H9 (cell line): ENCODE results near the gene ZNF283. TPM values are rescaled to one million over a fixed set of nuclear protein-coding genes. Genes with fewer than 3 reads are reported as not detected.

ENCODE experiments used
- DNase-seq: peaks from one replicate; pipeline ENCODE4 v3.0.0-alpha.2; 2017
- H2AFZ ChIP-seq: one replicate; pipeline ENCODE4 v1.6.1; 2013; ENCODE audit warnings: mild to moderate bottlenecking, low read length, control low read depth, moderate library complexity
- H2AK5ac ChIP-seq: 2 replicates; pipeline ENCODE4 v1.6.1; 2013; ENCODE audit warnings: low read length, control low read depth, mixed read lengths; ENCODE audit not compliant: insufficient read length
- H2BK120ac ChIP-seq: one replicate; pipeline ENCODE4 v1.6.1; 2013; ENCODE audit warnings: low read depth, mild to moderate bottlenecking, low read length, control low read depth, inconsistent platforms; ENCODE audit not compliant: poor library complexity, severe bottlenecking
- H2BK12ac ChIP-seq: 2 replicates; pipeline ENCODE4 v1.6.1; 2013; ENCODE audit warnings: low read length, control low read depth, mixed read lengths, low read depth; ENCODE audit not compliant: insufficient read length
- H2BK15ac ChIP-seq: 2 replicates; pipeline ENCODE4 v1.6.1; 2013; ENCODE audit warnings: low read depth, low read length, control low read depth
- H2BK20ac ChIP-seq: one replicate; pipeline ENCODE4 v1.6.1; 2013; ENCODE audit warnings: low read depth, mild to moderate bottlenecking, low read length, control low read depth, inconsistent platforms; ENCODE audit not compliant: poor library complexity, severe bottlenecking
- H2BK5ac ChIP-seq: 2 replicates; pipeline ENCODE4 v1.6.1; 2013; ENCODE audit warnings: low read length, control low read depth, mixed read lengths; ENCODE audit not compliant: insufficient read length
- H3K14ac ChIP-seq: 2 replicates; pipeline ENCODE4 v1.6.1; 2013; ENCODE audit warnings: low read length, control low read depth; ENCODE audit not compliant: insufficient read depth
- H3K18ac ChIP-seq: 2 replicates; pipeline ENCODE4 v1.6.1; 2013; ENCODE audit warnings: low read depth, mild to moderate bottlenecking, mixed read lengths, low read length, control low read depth; ENCODE audit not compliant: insufficient read length
- H3K23ac ChIP-seq: 2 replicates; pipeline ENCODE4 v1.6.1; 2013; ENCODE audit warnings: low read length, control low read depth, mixed read lengths, low read depth; ENCODE audit not compliant: insufficient read length
- H3K23me2 ChIP-seq: 2 replicates; pipeline ENCODE4 v1.6.1; 2013; ENCODE audit warnings: low read depth, mild to moderate bottlenecking, mixed read lengths, low read length, control low read depth; ENCODE audit not compliant: insufficient read length, poor library complexity, severe bottlenecking
- H3K27ac ChIP-seq: 2 replicates; pipeline ENCODE4 v1.5.1; 2013; ENCODE audit warnings: low read length, control low read depth, mixed read lengths, low read depth; ENCODE audit not compliant: insufficient read length
- H3K27me3 ChIP-seq: 2 replicates; pipeline ENCODE4 v1.6.1; 2013; ENCODE audit warnings: low read length, control low read depth, inconsistent platforms; ENCODE audit not compliant: insufficient read depth
- H3K4ac ChIP-seq: 2 replicates; pipeline ENCODE4 v1.6.1; 2013; ENCODE audit warnings: low read depth, mild to moderate bottlenecking, control low read depth, inconsistent platforms, low read length, moderate library complexity
- H3K4me1 ChIP-seq: 2 replicates; pipeline ENCODE4 v1.6.1; 2013; ENCODE audit warnings: low read length, control low read depth, inconsistent platforms; ENCODE audit not compliant: insufficient read depth
- H3K4me2 ChIP-seq: 2 replicates; pipeline ENCODE4 v1.6.1; 2013; ENCODE audit warnings: low read length, control low read depth, mixed read lengths; ENCODE audit not compliant: insufficient read length, insufficient read depth
- H3K56ac ChIP-seq: 2 replicates; pipeline ENCODE4 v1.6.1; 2013; ENCODE audit warnings: low read depth, mild to moderate bottlenecking, mixed read lengths, low read length, control low read depth; ENCODE audit not compliant: insufficient read length
- H3K79me1 ChIP-seq: 2 replicates; pipeline ENCODE4 v1.6.1; 2013; ENCODE audit warnings: low read depth, mild to moderate bottlenecking, moderate library complexity, low read length, control low read depth, inconsistent platforms; ENCODE audit not compliant: insufficient read depth, poor library complexity, severe bottlenecking
- H3K79me2 ChIP-seq: 2 replicates; pipeline ENCODE4 v1.6.1; 2013; ENCODE audit warnings: low read length, control low read depth, inconsistent platforms; ENCODE audit not compliant: insufficient read depth
- H3K9ac ChIP-seq: 2 replicates; pipeline ENCODE4 v1.6.1; 2013; ENCODE audit warnings: low read length, control low read depth, mixed read lengths; ENCODE audit not compliant: insufficient read length; ENCODE audit errors: extremely low read depth
- H3K9me3 ChIP-seq: one replicate; pipeline ENCODE4 v1.6.1; 2013; ENCODE audit warnings: low read depth, low read length, inconsistent platforms; ENCODE audit not compliant: control insufficient read depth
- H3T11ph ChIP-seq: one replicate; pipeline ENCODE4 v1.6.1; 2013; ENCODE audit warnings: mild to moderate bottlenecking, low read length, control low read depth, inconsistent platforms
- H4K20me1 ChIP-seq: one replicate; pipeline ENCODE4 v1.6.1; 2013; ENCODE audit not compliant: control insufficient read depth, insufficient read length, insufficient read depth
- H4K5ac ChIP-seq: 2 replicates; pipeline ENCODE4 v1.6.1; 2013; ENCODE audit warnings: low read depth, mild to moderate bottlenecking, mixed read lengths, low read length, control low read depth; ENCODE audit not compliant: insufficient read length
- H4K8ac ChIP-seq: replicated peaks from 2 replicates; pipeline ENCODE4 v1.6.1; 2013; ENCODE audit warnings: low read length, control low read depth, mixed read lengths, low read depth; ENCODE audit not compliant: insufficient read length
- H4K91ac ChIP-seq: 2 replicates; pipeline ENCODE4 v1.6.1; 2013; ENCODE audit warnings: low read depth, mild to moderate bottlenecking, moderate library complexity, mixed read lengths, low read length, control low read depth; ENCODE audit not compliant: insufficient read length
- H3K27ac Mint-ChIP-seq, 3 experiments: 2 replicates in 2 of 3; 3 replicates in 1 of 3; pipeline ENCODE4 v1.8.0; 2020 to 2021; ENCODE audit warnings: mixed read lengths in 3 of 3, mild to moderate bottlenecking in 1 of 3, moderate library complexity in 1 of 3
- H3K27me3 Mint-ChIP-seq: 2 replicates; pipeline ENCODE4 v1.8.0; 2021; ENCODE audit warnings: low read depth, mild to moderate bottlenecking, moderate library complexity, mixed read lengths
- H3K36me3 Mint-ChIP-seq, 3 experiments: 2 replicates in 2 of 3; 3 replicates in 1 of 3; pipeline ENCODE4 v1.8.0; 2020 to 2021; ENCODE audit warnings: low read depth in 3 of 3, mixed read lengths in 3 of 3; ENCODE audit not compliant: insufficient read depth in 1 of 3
- H3K4me1 Mint-ChIP-seq, 2 experiments: 2 replicates each; pipeline ENCODE4 v1.8.0; 2020; ENCODE audit warnings: mixed read lengths in 2 of 2
- H3K4me3 Mint-ChIP-seq, 2 experiments: 2 replicates in 1 of 2; 3 replicates in 1 of 2; pipeline ENCODE4 v1.8.0; 2020 to 2021; ENCODE audit warnings: mild to moderate bottlenecking in 2 of 2, mixed read lengths in 2 of 2, moderate library complexity in 1 of 2
- H3K9me3 Mint-ChIP-seq, 2 experiments: 2 replicates in 1 of 2; 3 replicates in 1 of 2; pipeline ENCODE4 v1.8.0; 2020; ENCODE audit warnings: mild to moderate bottlenecking in 2 of 2, mixed read lengths in 2 of 2, moderate library complexity in 1 of 2
- WGBS: extraction: QIAGEN DNeasy Blood & Tissue Kit; methylation state at CpG from one replicate; pipeline ENCODE4 v1.1.7; 2013; ENCODE audit warnings: missing lambda C conversion rate, low lambda C conversion rate, mixed read lengths; ENCODE audit not compliant: insufficient read length; ENCODE audit errors: extremely low coverage; 5-methylcytosine and 5-hydroxymethylcytosine counted together
- total RNA-seq: library from RNA; stranded (reverse); gene quantifications from 2 replicates; pipeline ENCODE4 v1.2.1, GENCODE V29; 2021
- TF ChIP-seq, protein P1 (sequence below): fragments of 200-600 bp; sonication (generic); conservative IDR thresholded peaks from 3 replicates; pipeline ENCODE4 v1.8.0; 2021; ENCODE audit warnings: antibody characterized with exemption, mild to moderate bottlenecking

The ZNF283 gene
- total RNA-seq, 1 experiment from 2014 or later = 10.4 TPM

DNA sequence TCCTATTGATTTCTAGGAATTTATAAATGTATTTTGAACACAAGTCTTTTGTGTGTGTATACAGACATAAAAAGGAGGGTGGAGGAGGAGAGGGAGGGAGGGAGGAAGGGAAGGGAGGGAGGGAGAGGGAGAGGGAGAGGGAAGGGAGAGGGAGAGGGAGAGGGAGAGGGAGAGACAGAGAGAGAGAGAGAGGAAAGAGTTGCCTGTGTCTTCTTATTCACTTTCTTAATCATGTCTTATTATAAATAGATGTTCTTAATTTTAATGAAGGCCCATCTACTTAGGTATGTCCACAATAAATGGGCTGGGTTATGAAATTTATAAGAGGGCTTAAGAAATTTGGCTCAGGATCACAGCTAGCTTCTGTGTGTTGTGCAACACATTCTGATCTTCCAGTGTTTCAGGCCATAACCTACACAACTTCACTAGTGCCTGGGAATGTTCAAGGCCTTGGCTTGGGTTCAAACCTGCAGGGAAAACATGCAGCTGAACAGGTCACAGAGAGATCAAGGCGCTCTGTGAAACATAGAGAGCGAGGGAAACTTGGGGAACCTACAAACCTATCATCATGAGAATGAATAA lies 68.7 kb downstream of the ZNF283 start:
- no peak overlapping the region for H3K27ac Mint-ChIP-seq
- peaks cover 17 to 41% (median 36%) of the 10 kb centered on the region in 3 experiments for H3K36me3 Mint-ChIP-seq
- Histone ChIP-seq H3K14ac (no peak overlapping the region), H4K20me1 (no peaks in the 10 kb centered on the region), H3K27ac (no peak overlapping the region), H3K56ac (no peak overlapping the region), H2BK5ac (no peak overlapping the region), H3K4me1 (no peaks in the 10 kb centered on the region), H2BK15ac (no peak overlapping the region), H4K5ac (no peak overlapping the region), H3K18ac (no peak overlapping the region), H4K91ac (no peak overlapping the region), H2AFZ (no peak overlapping the region), H3T11ph (no peak overlapping the region), H3K23ac (no peak overlapping the region), H3K4ac (no peak overlapping the region), H3K9ac (no peak overlapping the region), H2BK20ac (no peak overlapping the region), H4K8ac (no peak overlapping the region), H3K79me2 (no peaks in the 10 kb centered on the region), H3K79me1 (no peaks in the 10 kb centered on the region), H2BK12ac (no peak overlapping the region), H3K9me3 (no peaks in the 10 kb centered on the region), H3K27me3 (no peaks in the 10 kb centered on the region), H3K4me2 (no peak overlapping the region), H2AK5ac (no peak overlapping the region), H3K23me2 (no peaks in the 10 kb centered on the region), H2BK120ac (no peak overlapping the region)
- no peak overlapping the region for H3K4me3 Mint-ChIP-seq
- peaks cover 0 to 4% of the 10 kb centered on the region in 2 experiments; a peak in 1 of 4 replicates for H3K4me1 Mint-ChIP-seq
- TF ChIP-seq, protein P1, sequence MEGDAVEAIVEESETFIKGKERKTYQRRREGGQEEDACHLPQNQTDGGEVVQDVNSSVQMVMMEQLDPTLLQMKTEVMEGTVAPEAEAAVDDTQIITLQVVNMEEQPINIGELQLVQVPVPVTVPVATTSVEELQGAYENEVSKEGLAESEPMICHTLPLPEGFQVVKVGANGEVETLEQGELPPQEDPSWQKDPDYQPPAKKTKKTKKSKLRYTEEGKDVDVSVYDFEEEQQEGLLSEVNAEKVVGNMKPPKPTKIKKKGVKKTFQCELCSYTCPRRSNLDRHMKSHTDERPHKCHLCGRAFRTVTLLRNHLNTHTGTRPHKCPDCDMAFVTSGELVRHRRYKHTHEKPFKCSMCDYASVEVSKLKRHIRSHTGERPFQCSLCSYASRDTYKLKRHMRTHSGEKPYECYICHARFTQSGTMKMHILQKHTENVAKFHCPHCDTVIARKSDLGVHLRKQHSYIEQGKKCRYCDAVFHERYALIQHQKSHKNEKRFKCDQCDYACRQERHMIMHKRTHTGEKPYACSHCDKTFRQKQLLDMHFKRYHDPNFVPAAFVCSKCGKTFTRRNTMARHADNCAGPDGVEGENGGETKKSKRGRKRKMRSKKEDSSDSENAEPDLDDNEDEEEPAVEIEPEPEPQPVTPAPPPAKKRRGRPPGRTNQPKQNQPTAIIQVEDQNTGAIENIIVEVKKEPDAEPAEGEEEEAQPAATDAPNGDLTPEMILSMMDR = no peak
- no peaks in the 10 kb centered on the region for H3K27me3 Mint-ChIP-seq
- no CpG with 5 or more reads among the region's 2 CpGs for WGBS
- no peak for DNase-seq
- H3K9me3 Mint-ChIP-seq = peaks cover 46 to 75% of the 10 kb centered on the region in 2 experiments

Other genes with a start within 250 kb of the ZNF283 start
- 24.1 and 25.4 TPM in 2 replicates for gene IRGQ, start 231.2 kb upstream of the ZNF283 start, total RNA-seq
- 16.3 and 19.7 TPM in 2 replicates for gene ZNF576, start 230.7 kb upstream of the ZNF283 start, total RNA-seq
- 0.44 and 0.70 TPM in 2 replicates for gene SRRM5, start 215.2 kb upstream of the ZNF283 start, total RNA-seq
- 30.3 and 31.3 TPM in 2 replicates for gene ZNF428, start 207.7 kb upstream of the ZNF283 start, total RNA-seq
- gene CADM4, start 187.5 kb upstream of the ZNF283 start, total RNA-seq = 10.2 and 12.5 TPM in 2 replicates
- 13.7 and 15.7 TPM in 2 replicates for gene PLAUR, start 157.2 kb upstream of the ZNF283 start, total RNA-seq
- gene IRGC, start 111.2 kb upstream of the ZNF283 start, total RNA-seq = not detected in 2 replicates
- gene SMG9, start 72.4 kb upstream of the ZNF283 start, total RNA-seq = 47.9 and 52.2 TPM in 2 replicates
- 0.26 TPM in 1 of 2 replicates, not detected in the other for gene KCNN4, start 46.3 kb upstream of the ZNF283 start, total RNA-seq
- 0.50 TPM in 2 replicates for gene LYPD5, start 24.9 kb upstream of the ZNF283 start, total RNA-seq
- gene ZNF404, start 56.6 kb downstream of the ZNF283 start, total RNA-seq = 2.0 and 2.7 TPM in 2 replicates
- gene ZNF45, start 108.0 kb downstream of the ZNF283 start, total RNA-seq = 18.4 and 19.8 TPM in 2 replicates
- gene ZNF221, start 123.9 kb downstream of the ZNF283 start, total RNA-seq = 6.4 and 8.0 TPM in 2 replicates
- 8.1 and 10.1 TPM in 2 replicates for gene ZNF155, start 156.9 kb downstream of the ZNF283 start, total RNA-seq
- 3.1 and 3.5 TPM in 2 replicates for gene ZNF230, start 175.6 kb downstream of the ZNF283 start, total RNA-seq
- gene ZNF222, start 198.1 kb downstream of the ZNF283 start, total RNA-seq = 5.4 and 6.6 TPM in 2 replicates
- gene ZNF223, start 224.7 kb downstream of the ZNF283 start, total RNA-seq = 4.3 and 4.8 TPM in 2 replicates
- gene ZNF284, start 244.8 kb downstream of the ZNF283 start, total RNA-seq = 2.6 and 3.0 TPM in 2 replicates